Cardiac fibroblast (primary cell): ENCODE results near the gene PPP6R2.
A peak's percentile ranks its signal among the peaks of the same experiment; 100 is the strongest.

Experiments used
- DNase-seq, 2 donors: peaks; one replicate each; pipeline versions ENCODE4 v3.0.0 to v3.0.0-alpha.2; 2010; ENCODE audit warnings: low read depth in 2 of 2
- H3K4me3 ChIP-seq, 2 donors: replicated peaks in 1 of 2; 1 replicate in 1 of 2; 2 replicates in 1 of 2; pipeline ENCODE4 v1.5.1; 2011; ENCODE audit warnings: low read depth in 2 of 2, low read length in 2 of 2, mild to moderate bottlenecking in 2 of 2, moderate library complexity in 1 of 2
- CTCF ChIP-seq: IDR thresholded peaks from one replicate; pipeline ENCODE4 v1.5.1; 2011; ENCODE audit warnings: low read depth, mild to moderate bottlenecking, low read length, inconsistent platforms

Gene PPP6R2

GRCh38 chr22:50440544-50441249 lies 97.6 kb downstream of the PPP6R2 start:
- H3K4me3 ChIP-seq = no peak overlapping the region
- TF ChIP-seq CTCF = no peak
- no peak for DNase-seq

DNA sequence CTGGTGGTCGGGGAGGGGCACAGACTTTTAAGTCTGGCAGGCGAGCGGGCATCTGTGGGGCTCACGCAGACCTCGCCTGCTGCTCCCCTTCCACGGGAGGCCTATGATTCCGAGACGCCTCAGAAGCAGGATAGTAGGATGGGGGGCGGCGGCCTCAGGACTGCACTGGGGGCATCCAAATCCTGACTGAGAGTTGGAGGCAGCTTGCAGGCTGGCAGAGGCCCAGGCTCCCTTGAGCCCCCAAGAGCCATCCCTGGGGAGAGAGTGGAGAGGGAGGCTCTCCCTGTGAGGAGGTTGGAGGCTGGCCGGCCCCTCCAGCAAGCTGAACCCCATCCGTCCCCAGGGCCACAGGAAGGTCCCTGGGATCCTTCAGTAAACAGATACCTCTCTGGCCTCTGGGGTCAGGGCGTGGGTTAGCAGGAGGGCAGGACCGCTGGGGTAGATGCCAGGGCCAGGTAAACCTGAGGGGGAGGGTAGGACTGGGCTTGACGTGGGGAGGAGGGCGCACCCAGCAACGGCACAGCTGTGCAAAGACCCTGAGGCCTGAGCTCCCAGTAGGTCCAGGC lies 98.4 kb downstream of the PPP6R2 start:
- no peak for DNase-seq
- no peak for TF ChIP-seq CTCF
- no peak overlapping the region for H3K4me3 ChIP-seq

- no peak for TF ChIP-seq CTCF
- no peak for DNase-seq
- H3K4me3 ChIP-seq = no peak overlapping the region
Measured at GRCh38 chr22:50443197-50443596, 100.1 kb downstream of the PPP6R2 start.

DNA sequence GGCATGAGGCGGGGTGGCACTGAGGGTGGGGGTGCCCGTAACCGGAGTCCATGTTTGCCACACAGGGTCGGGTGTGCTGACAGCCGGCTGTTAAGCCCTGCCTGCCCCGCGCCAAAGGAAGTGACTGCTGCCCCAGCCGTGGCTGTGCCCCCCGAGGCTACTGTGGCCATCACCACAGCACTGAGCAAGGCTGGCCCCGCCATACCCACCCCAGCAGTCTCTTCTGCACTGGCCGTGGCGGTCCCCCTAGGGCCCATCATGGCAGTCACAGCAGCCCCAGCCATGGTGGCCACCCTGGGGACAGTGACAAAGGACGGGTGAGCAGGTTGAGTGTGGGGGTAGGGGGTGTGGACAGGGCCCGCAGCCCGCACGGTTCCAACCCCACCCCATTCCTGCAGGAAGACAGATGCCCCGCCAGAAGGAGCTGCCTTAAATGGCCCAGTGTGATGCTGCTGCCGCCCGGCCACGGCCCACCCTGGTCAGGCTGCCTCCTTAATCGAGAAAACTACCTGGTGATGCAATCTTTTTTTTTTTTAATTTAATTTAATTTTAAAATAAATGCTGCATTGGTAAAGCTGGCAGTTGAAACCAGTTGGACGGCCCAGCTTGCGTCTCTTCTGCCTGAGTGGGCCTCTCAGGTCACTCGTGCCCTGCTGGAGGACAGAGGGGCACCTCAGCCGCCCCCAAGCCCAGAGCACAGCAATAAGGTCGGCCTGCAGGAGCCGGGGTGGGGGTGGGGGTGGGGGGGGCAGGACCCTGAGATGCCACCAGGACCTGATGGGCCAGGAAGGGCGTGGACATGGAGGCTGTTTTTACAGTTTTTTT lies 100.9 kb downstream of the PPP6R2 start:
- TF ChIP-seq CTCF = no peak
- DNase-seq = no peak
- H3K4me3 ChIP-seq = no peak overlapping the region

DNA sequence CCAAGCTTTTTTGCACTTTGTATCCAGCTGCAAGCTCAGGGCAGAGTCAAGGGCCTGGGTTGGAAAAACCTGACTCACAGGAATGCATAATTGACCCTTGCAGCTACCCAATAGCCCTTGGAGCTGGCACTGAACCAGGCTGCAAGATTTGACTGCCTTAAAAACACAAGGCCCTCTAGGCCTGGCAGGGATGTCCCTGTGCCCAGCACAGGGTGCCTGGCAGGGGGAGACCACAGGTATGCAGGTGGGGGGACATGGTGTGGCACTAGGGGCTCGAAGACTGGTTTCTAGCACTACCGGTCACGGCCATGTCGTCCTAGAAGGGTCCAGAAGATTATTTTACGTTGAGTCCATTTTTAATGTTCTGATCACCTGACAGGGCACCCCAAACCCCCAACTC lies 101.5 kb downstream of the PPP6R2 start:
- H3K4me3 ChIP-seq = no peak overlapping the region
- no peak for TF ChIP-seq CTCF
- DNase-seq = peak; percentile 79 to 80

GRCh38 chr22:50445071-50445879 lies 102.1 kb downstream of the PPP6R2 start:
- no peak overlapping the region for H3K4me3 ChIP-seq
- no peak for DNase-seq

More at GRCh38 chr22:50445071-50445879, 102.1 kb downstream of the PPP6R2 start:
- TF ChIP-seq CTCF = no peak
